Stomach (tissue), 9 donors: Measurements from ENCODE around the gene KRT12. TPM values are rescaled to one million over a fixed set of nuclear protein-coding genes. Genes with fewer than 3 reads are reported as not detected.
"Not testable (repeated sequence)": the region's sequence is repeated elsewhere in the genome, so short reads cannot be mapped to it uniquely, and the experiment has no call there.

Experiments
- DNase-seq, 2 donors: peaks; one replicate each; pipeline versions ENCODE4 v3.0.0 to v3.0.0-alpha.2; 2013 to 2019
- H3K27ac ChIP-seq, 5 donors: fragments of 200-600 bp in 4 of 5; sonication (generic) in 4 of 5; one replicate each; pipeline ENCODE4 v1.5.1; 2013 to 2019; ENCODE audit warnings: mild to moderate bottlenecking in 1 of 5, moderate library complexity in 1 of 5
- H3K27me3 ChIP-seq, 3 donors: fragments of 200-600 bp; sonication (generic); one replicate each; pipeline ENCODE4 v1.5.1; 2017 to 2019; ENCODE audit warnings: mixed run types in 1 of 3
- H3K36me3 ChIP-seq, 4 donors: fragments of 200-600 bp; sonication (generic); 1 replicate in 3 of 4; 2 replicates in 1 of 4; pipeline ENCODE4 v1.5.1; 2016 to 2019
- H3K4me1 ChIP-seq, 4 donors: fragments of 200-600 bp; sonication (generic); one replicate each; pipeline ENCODE4 v1.5.1; 2016 to 2019
- H3K4me3 ChIP-seq, 4 donors: fragments of 200-600 bp; sonication (generic) in 3 of 4; one replicate each; pipeline ENCODE4 v1.5.1; 2016 to 2019; ENCODE audit warnings: mild to moderate bottlenecking in 1 of 4
- H3K9me3 ChIP-seq, 4 donors: fragments of 200-600 bp; sonication (generic); one replicate each; pipeline ENCODE4 v1.5.1; 2016 to 2019
- CTCF ChIP-seq, 7 experiments: fragments of 450-650 bp in 4 of 7; fragments of 200-600 bp in 3 of 7; sonication (generic) in 3 of 7; IDR thresholded peaks; one replicate each; pipeline ENCODE4 v1.5.1; 2016 to 2019; ENCODE audit warnings: antibody characterized with exemption in 7 of 7, control low read depth in 2 of 7, mild to moderate bottlenecking in 1 of 7
- EP300 ChIP-seq: sonication (generic); formaldehyde crosslinking; IDR thresholded peaks from one replicate; pipeline ENCODE4 v1.6.1; 2017; ENCODE audit warnings: antibody characterized with exemption
- POLR2A ChIP-seq, 4 donors: fragments of 450-650 bp; IDR thresholded peaks; one replicate each; pipeline ENCODE4 v1.6.1; 2016; ENCODE audit warnings: antibody characterized with exemption in 4 of 4, control low read depth in 2 of 4, mild to moderate bottlenecking in 1 of 4, moderate library complexity in 1 of 4
- POLR2AphosphoS5 ChIP-seq, 3 donors: sonication (generic); formaldehyde crosslinking; IDR thresholded peaks; one replicate each; pipeline ENCODE4 v1.6.1; 2016; ENCODE audit warnings: antibody characterized with exemption in 3 of 3
- WGBS, 5 donors: extraction: QIAGEN DNeasy Blood & Tissue Kit in 3 of 5; methylation state at CpG; one replicate each; pipeline versions ENCODE4 v1.1.5 to v1.1.7; 2013 to 2018; 5-methylcytosine and 5-hydroxymethylcytosine counted together
- intact Hi-C: fragments of 100-400 bp; cut with DNase I; formaldehyde crosslinking; loops from one replicate; pipeline ENCODE4 v1.15.1; 2023; ENCODE audit warnings: low total_unique reads
- polyA plus RNA-seq, 3 donors: library from polyadenylated mRNA; stranded (reverse); fragments of 200-250 nt; gene quantifications; one replicate each; pipeline ENCODE4 v1.2.3, GENCODE V29; 2013
- total RNA-seq, 5 donors: library from RNA; depleted of rRNA; stranded (reverse); fragments of >200 nt; gene quantifications; one replicate each; pipeline versions ENCODE4 v1.1.0 to v1.2.3, GENCODE V29; 2014 to 2016
- donor health status: healthy with polysubstance abuse.
- donor health status: Bipolar disorder and iron deficiency.
- donor health status: healthy.

KRT12 gene
- total and polyA plus RNA-seq, 8 donors, result 0.61 to 57.6 (median 7.6) TPM; not detected in 4

- H3K36me3 ChIP-seq, result no peaks in the 10 kb centered on the region
- no peak overlapping the region for H3K27ac ChIP-seq
- 68 to 81% (median 80%) methylated on average over 4 of the region's 4 CpGs for WGBS, 5 donors
- H3K9me3 ChIP-seq, result no peaks in the 10 kb centered on the region
- DNase-seq, result no peak
- intact Hi-C loops, result no loop called here
- H3K27me3 ChIP-seq, result peaks cover 0 to 30% (median 0%) of the 10 kb centered on the region in 3 donors
- no peak overlapping the region for H3K4me3 ChIP-seq
- H3K4me1 ChIP-seq, result no peaks in the 10 kb centered on the region
- TF ChIP-seq POLR2AphosphoS5 (IDR thresholded peaks at IDR 0.05), result no peak
These were observed 3.1 kb upstream of the KRT12 start for GRCh38 chr17:40870136-40870535.

- no peaks in the 10 kb centered on the region for H3K4me1 ChIP-seq
- H3K27me3 ChIP-seq, result peaks cover 0 to 19% (median 0%) of the 10 kb centered on the region in 3 donors
- no peaks in the 10 kb centered on the region for H3K36me3 ChIP-seq
- no peak for DNase-seq
- H3K9me3 ChIP-seq, result no peaks in the 10 kb centered on the region
- 88 to 93% (median 92%) methylated on average over 14 of the region's 14 CpGs for WGBS, 5 donors
- no peak overlapping the region for H3K27ac ChIP-seq
- intact Hi-C loops, result no loop called here
- no peak overlapping the region for H3K4me3 ChIP-seq
- TF ChIP-seq CTCF (IDR thresholded peaks at IDR 0.05) (no peak), POLR2A (IDR thresholded peaks at IDR 0.05) (no peak), POLR2AphosphoS5 (IDR thresholded peaks at IDR 0.05) (no peak), EP300 (no peak)
These were observed 2.2 kb downstream of the KRT12 start for GRCh38 chr17:40864661-40865390.

- WGBS, 5 donors, result 51 to 68% (median 57%) methylated on average over 36 to 39 of the region's 39 CpGs
These were observed 3.9 kb downstream of the KRT12 start for GRCh38 chr17:40862985-40863733.

GRCh38 chr17:40859536-40859935 lies 7.5 kb downstream of the KRT12 start:
- no peak overlapping the region for H3K4me3 ChIP-seq
- no peaks in the 10 kb centered on the region for H3K4me1 ChIP-seq
- no peaks in the 10 kb centered on the region for H3K9me3 ChIP-seq
- no peak overlapping the region for H3K27ac ChIP-seq
- H3K36me3 ChIP-seq, result no peaks in the 10 kb centered on the region
- TF ChIP-seq POLR2AphosphoS5 (IDR thresholded peaks at IDR 0.05) (no peak), CTCF (IDR thresholded peaks at IDR 0.05) (no peak), EP300 (no peak), POLR2A (IDR thresholded peaks at IDR 0.05) (no peak)
- 48 to 79% (median 63%) methylated on average over 2 of the region's 2 CpGs for WGBS, 5 donors
- intact Hi-C loops, result no loop called here
- H3K27me3 ChIP-seq, result peaks cover 0 to 8% (median 0%) of the 10 kb centered on the region in 3 donors
- DNase-seq, result peak in 1 of 2 donors; percentile 38

More at GRCh38 chr17:40862985-40863733, 3.9 kb downstream of the KRT12 start:
- no peak overlapping the region for H3K4me3 ChIP-seq
- no peaks in the 10 kb centered on the region for H3K9me3 ChIP-seq
- H3K36me3 ChIP-seq, result no peaks in the 10 kb centered on the region
- peaks cover 0 to 19% (median 0%) of the 10 kb centered on the region in 3 donors for H3K27me3 ChIP-seq
- peak in 1 of 2 donors; percentile 63 for DNase-seq
- H3K27ac ChIP-seq, result no peak overlapping the region
- TF ChIP-seq CTCF (IDR thresholded peaks at IDR 0.05), result no peak
- TF ChIP-seq POLR2AphosphoS5 (IDR thresholded peaks at IDR 0.05), result no peak
- TF ChIP-seq EP300, result no peak
- no peak for TF ChIP-seq POLR2A (IDR thresholded peaks at IDR 0.05)
- no peaks in the 10 kb centered on the region for H3K4me1 ChIP-seq
- intact Hi-C loops, result no loop called here

- H3K27me3 ChIP-seq, H3K4me3 ChIP-seq, H3K36me3 ChIP-seq, H3K9me3 ChIP-seq, intact Hi-C loops, H3K4me1 ChIP-seq, DNase-seq, H3K27ac ChIP-seq: not testable (repeated sequence)
- 67 to 83% (median 76%) methylated on average over 2 of the region's 2 CpGs for WGBS, 5 donors
These were observed 8.4 kb downstream of the KRT12 start for GRCh38 chr17:40858667-40859066.
